GM12878 (cell line): Measurements from ENCODE around the gene AIG1.

Experiments used
- CEBPB ChIP-seq, 2 experiments: fragments of 150-350 bp in 1 of 2; IDR thresholded peaks; 2 replicates each; pipeline ENCODE4 v1.6.1; 2012 to 2014; ENCODE audit warnings: low read depth in 2 of 2, low read length in 2 of 2, borderline replicate concordance in 1 of 2, inconsistent platforms in 1 of 2
- CTCF ChIP-seq, 3 experiments: IDR thresholded peaks in 2 of 3; conservative IDR thresholded peaks in 1 of 3; 2 replicates each; pipeline ENCODE4 v1.5.1; 2011; ENCODE audit warnings: low read depth in 3 of 3, low read length in 3 of 3, mild to moderate bottlenecking in 3 of 3, control low read depth in 2 of 3, moderate library complexity in 2 of 3, inconsistent platforms in 1 of 3, mixed read lengths in 1 of 3; ENCODE audit not compliant: control insufficient read depth in 2 of 3, insufficient read depth in 1 of 3; ENCODE audit errors: extremely low read depth in 1 of 3
- HCFC1 ChIP-seq: fragments of 150-350 bp; IDR thresholded peaks from 2 replicates; pipeline ENCODE4 v1.6.1; 2014; ENCODE audit warnings: low read length
- HDAC2 ChIP-seq: fragments of 200-600 bp; sonication (generic); IDR thresholded peaks from 2 replicates; pipeline ENCODE4 v1.6.1; 2017
- JUND ChIP-seq: IDR thresholded peaks from 2 replicates; pipeline ENCODE4 v1.6.1; 2012; ENCODE audit warnings: low read depth, mild to moderate bottlenecking, low read length, improper control_type of control experiment, moderate library complexity
- MXI1 ChIP-seq: fragments of 150-350 bp; IDR thresholded peaks from 2 replicates; pipeline ENCODE4 v1.6.1; 2011; ENCODE audit warnings: low read depth, mild to moderate bottlenecking, inconsistent platforms, low read length, improper control_type of control experiment
- NR2C1 ChIP-seq: fragments of 450-650 bp; IDR thresholded peaks from 2 replicates; pipeline ENCODE4 v1.6.1; 2017; ENCODE audit warnings: antibody characterized with exemption, mild to moderate bottlenecking, moderate library complexity
- NRF1 ChIP-seq: conservative IDR thresholded peaks from 2 replicates; pipeline ENCODE4 v1.6.1; 2011; ENCODE audit warnings: mild to moderate bottlenecking, low read depth, low read length, improper control_type of control experiment
- POLR2AphosphoS5 ChIP-seq: IDR thresholded peaks from 2 replicates; pipeline ENCODE4 v1.6.1; 2011; ENCODE audit warnings: mild to moderate bottlenecking, low read length, inconsistent platforms
- PRDM15 ChIP-seq: fragments of 450-650 bp; formaldehyde crosslinking; IDR thresholded peaks from 2 replicates; pipeline ENCODE4 v1.4.0; 2020; ENCODE audit warnings: mild to moderate bottlenecking, moderate library complexity
- REST ChIP-seq: IDR thresholded peaks from 2 replicates; pipeline ENCODE4 v1.6.1; 2012; ENCODE audit warnings: mild to moderate bottlenecking, low read depth, low read length
- TAF1 ChIP-seq: IDR thresholded peaks from 2 replicates; pipeline ENCODE4 v1.6.1; 2011; ENCODE audit warnings: mild to moderate bottlenecking, low read depth, low read length, borderline replicate concordance
- USF2 ChIP-seq: IDR thresholded peaks from 2 replicates; pipeline ENCODE4 v1.6.1; 2011; ENCODE audit warnings: low read depth, low read length, improper control_type of control experiment, borderline replicate concordance
- YY1 ChIP-seq: IDR thresholded peaks from 2 replicates; pipeline ENCODE4 v1.6.1; 2011; ENCODE audit warnings: low read depth, mild to moderate bottlenecking, low read length

GRCh38 chr6:143165315-143165855 is 104.7 kb downstream of the AIG1 start:
- TF ChIP-seq YY1 (no peak), TAF1 (no peak), CEBPB (IDR thresholded peaks at IDR 0.05; ENCODE audit: borderline replicate concordance in 1 of 2, low read depth in 2 of 2, low read length in 2 of 2) (no peak), MXI1 (no peak), USF2 (no peak), NR2C1 (no peak), POLR2AphosphoS5 (no peak), HDAC2 (no peak), HCFC1 (no peak), REST (no peak), PRDM15 (CRISPR knock-in tag) (no peak), NRF1 (no peak), CTCF (IDR thresholded peaks at IDR 0.05 in 2 of 3, conservative IDR thresholded peaks at IDR 0.05 in 1 of 3; ENCODE audit: control insufficient read depth in 2 of 3, extremely low read depth in 1 of 3, insufficient read depth in 1 of 3, low read depth in 3 of 3, low read length in 3 of 3) (no peak), JUND (no peak)
